ENCODE measurements around the gene VIT.

The VIT gene

GRCh38 chr2:36708041-36708741 lies 11.7 kb downstream of the VIT start:
- no peak for TF ChIP-seq CTCF (IDR thresholded peaks at IDR 0.05; ENCODE audit: insufficient read depth, low read depth, low read length, missing control alignments)
- DNase-seq (ENCODE audit: low read depth), result peak; percentile 53
- no peak overlapping the region for H3K4me3 ChIP-seq (ENCODE audit: low read length)

- DNase-seq (ENCODE audit: low read depth), result no peak
- no peak for TF ChIP-seq CTCF (IDR thresholded peaks at IDR 0.05; ENCODE audit: insufficient read depth, low read depth, low read length, missing control alignments)
- H3K4me3 ChIP-seq (ENCODE audit: low read length), result no peak overlapping the region
Observed at GRCh38 chr2:36710858-36711515, 14.5 kb downstream of the VIT start.

- no peak overlapping the region for H3K4me3 ChIP-seq (ENCODE audit: low read length)
- no peak for TF ChIP-seq CTCF (IDR thresholded peaks at IDR 0.05; ENCODE audit: insufficient read depth, low read depth, low read length, missing control alignments)
- DNase-seq (ENCODE audit: low read depth), result no peak
Observed at GRCh38 chr2:36711741-36712314, 15.3 kb downstream of the VIT start.

GRCh38 chr2:36713310-36713709 lies 16.8 kb downstream of the VIT start:
- no peak for TF ChIP-seq CTCF (IDR thresholded peaks at IDR 0.05; ENCODE audit: insufficient read depth, low read depth, low read length, missing control alignments)
- no peak for DNase-seq (ENCODE audit: low read depth)
- H3K4me3 ChIP-seq (ENCODE audit: low read length), result no peak overlapping the region

GRCh38 chr2:36716111-36716510 lies 19.6 kb downstream of the VIT start:
- no peak overlapping the region for H3K4me3 ChIP-seq (ENCODE audit: low read length)
- no peak for TF ChIP-seq CTCF (IDR thresholded peaks at IDR 0.05; ENCODE audit: insufficient read depth, low read depth, low read length, missing control alignments)
- DNase-seq (ENCODE audit: low read depth), result no peak

GRCh38 chr2:36717603-36718266 lies 21.2 kb downstream of the VIT start:
- no peak overlapping the region for H3K4me3 ChIP-seq (ENCODE audit: low read length)
- no peak for DNase-seq (ENCODE audit: low read depth)
- no peak for TF ChIP-seq CTCF (IDR thresholded peaks at IDR 0.05; ENCODE audit: insufficient read depth, low read depth, low read length, missing control alignments)

Measured in epithelial cell of esophagus (primary cell).